Measurements from ENCODE around the gene TCL1B. TPM values are rescaled to one million over a fixed set of nuclear protein-coding genes. Genes with fewer than 3 reads are reported as not detected.

Gene TCL1B
- total RNA-seq, 4 donors from 2014 or later: not detected

DNA sequence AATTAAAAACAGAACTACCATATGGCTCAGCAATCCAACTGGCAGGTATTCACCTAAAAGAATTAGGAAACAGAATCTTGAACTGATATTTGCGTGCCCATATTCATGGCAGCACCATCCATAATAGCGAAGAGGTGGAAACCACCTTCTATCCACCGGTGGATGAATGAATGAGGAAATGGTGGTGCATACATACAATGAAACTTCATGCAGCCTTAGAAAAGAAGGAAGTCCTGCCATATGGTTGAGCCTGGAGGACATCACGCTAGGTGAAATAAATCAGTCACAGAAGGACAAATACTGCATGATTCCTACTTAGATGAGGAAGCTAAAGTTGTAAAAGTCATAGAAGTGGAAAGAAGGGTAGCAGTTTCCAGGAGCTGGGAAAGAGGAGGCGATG, 21.1 kb downstream of the TCL1B start:
- peaks cover 0 to 5% of the 10 kb centered on the region in 2 donors for H3K27me3 ChIP-seq
- no peaks in the 10 kb centered on the region for H3K36me3 ChIP-seq
- TF ChIP-seq, protein P1, sequence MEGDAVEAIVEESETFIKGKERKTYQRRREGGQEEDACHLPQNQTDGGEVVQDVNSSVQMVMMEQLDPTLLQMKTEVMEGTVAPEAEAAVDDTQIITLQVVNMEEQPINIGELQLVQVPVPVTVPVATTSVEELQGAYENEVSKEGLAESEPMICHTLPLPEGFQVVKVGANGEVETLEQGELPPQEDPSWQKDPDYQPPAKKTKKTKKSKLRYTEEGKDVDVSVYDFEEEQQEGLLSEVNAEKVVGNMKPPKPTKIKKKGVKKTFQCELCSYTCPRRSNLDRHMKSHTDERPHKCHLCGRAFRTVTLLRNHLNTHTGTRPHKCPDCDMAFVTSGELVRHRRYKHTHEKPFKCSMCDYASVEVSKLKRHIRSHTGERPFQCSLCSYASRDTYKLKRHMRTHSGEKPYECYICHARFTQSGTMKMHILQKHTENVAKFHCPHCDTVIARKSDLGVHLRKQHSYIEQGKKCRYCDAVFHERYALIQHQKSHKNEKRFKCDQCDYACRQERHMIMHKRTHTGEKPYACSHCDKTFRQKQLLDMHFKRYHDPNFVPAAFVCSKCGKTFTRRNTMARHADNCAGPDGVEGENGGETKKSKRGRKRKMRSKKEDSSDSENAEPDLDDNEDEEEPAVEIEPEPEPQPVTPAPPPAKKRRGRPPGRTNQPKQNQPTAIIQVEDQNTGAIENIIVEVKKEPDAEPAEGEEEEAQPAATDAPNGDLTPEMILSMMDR (IDR thresholded peaks at IDR 0.05): no peak
- TF ChIP-seq EP300 (IDR thresholded peaks at IDR 0.05): no peak
- TF ChIP-seq POLR2A (IDR thresholded peaks at IDR 0.05): no peak
- no peaks in the 10 kb centered on the region for H3K9me3 ChIP-seq
- H3K27ac ChIP-seq: no peak overlapping the region
- WGBS, 2 donors: 76 to 86% methylated on average over 5 of the region's 5 CpGs
- H3K4me3 ChIP-seq: no peak overlapping the region
- no peaks in the 10 kb centered on the region for H3K4me1 ChIP-seq
- DNase-seq (ENCODE audit: low spot score in 2 of 2): no peak

DNA sequence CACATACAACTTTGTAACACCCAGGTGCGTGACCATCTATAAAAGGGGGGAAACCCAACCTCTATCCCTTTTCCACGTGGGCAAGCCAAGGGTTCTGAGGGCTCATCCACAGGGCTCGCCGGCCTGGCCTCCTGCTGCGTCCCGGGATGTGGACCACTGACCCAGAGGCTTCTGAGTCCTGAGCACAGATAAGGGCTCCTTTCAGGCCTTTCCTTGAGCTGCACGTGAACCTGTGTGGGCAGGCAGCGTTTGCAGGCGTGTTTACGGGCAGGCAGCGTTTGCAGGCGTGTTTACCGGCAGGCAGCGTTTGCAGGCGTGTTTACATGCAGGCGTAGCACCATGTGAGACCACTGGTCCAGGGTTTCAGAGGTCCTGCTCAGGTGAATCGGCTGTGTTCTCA, 23.9 kb downstream of the TCL1B start:
- TF ChIP-seq POLR2A (IDR thresholded peaks at IDR 0.05) (no peak), EP300 (IDR thresholded peaks at IDR 0.05) (no peak)
- TF ChIP-seq, protein P1 (IDR thresholded peaks at IDR 0.05): no peak
- H3K4me3 ChIP-seq: no peak overlapping the region
- H3K36me3 ChIP-seq: no peaks in the 10 kb centered on the region
- peaks cover 0 to 9% of the 10 kb centered on the region in 2 donors for H3K27me3 ChIP-seq
- DNase-seq (ENCODE audit: low spot score in 2 of 2): no peak
- 86 to 87% methylated on average over 17 of the region's 17 CpGs for WGBS, 2 donors
- H3K27ac ChIP-seq: no peak overlapping the region
- H3K4me1 ChIP-seq: no peaks in the 10 kb centered on the region
- H3K9me3 ChIP-seq: peaks cover 0 to 8% (median 0%) of the 10 kb centered on the region in 4 donors

GRCh38 chr14:95711476-95712176, 25.4 kb downstream of the TCL1B start:
- H3K4me3 ChIP-seq: no peak overlapping the region

DNA sequence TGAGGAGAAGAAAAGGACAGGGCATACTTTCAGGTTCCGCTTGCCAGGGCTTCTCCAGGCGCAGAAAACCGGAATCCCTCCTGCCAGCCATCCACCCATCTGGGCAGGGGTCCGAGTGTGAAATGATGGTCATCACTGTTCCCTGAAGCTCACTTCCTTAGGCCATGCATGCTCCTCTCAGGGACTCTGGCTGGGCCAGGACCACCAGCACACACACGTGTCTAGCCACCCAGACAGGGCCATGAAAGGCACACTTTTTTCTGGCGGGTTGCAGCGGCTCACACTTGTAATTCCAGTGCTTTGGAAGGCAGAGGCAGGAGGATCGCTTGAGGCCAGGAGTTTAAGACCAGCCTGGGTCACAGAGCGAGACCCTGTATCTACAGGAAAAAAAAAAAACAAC, 26.2 kb downstream of the TCL1B start:
- H3K4me3 ChIP-seq: no peak overlapping the region
- H3K9me3 ChIP-seq: peaks cover 0 to 8% (median 0%) of the 10 kb centered on the region in 4 donors
- WGBS, 2 donors: 73 to 81% methylated on average over 9 of the region's 9 CpGs
- no peaks in the 10 kb centered on the region for H3K4me1 ChIP-seq
- H3K36me3 ChIP-seq: no peaks in the 10 kb centered on the region
- H3K27ac ChIP-seq: no peak overlapping the region
- TF ChIP-seq EP300 (IDR thresholded peaks at IDR 0.05) (no peak), POLR2A (IDR thresholded peaks at IDR 0.05) (no peak)
- TF ChIP-seq, protein P1 (IDR thresholded peaks at IDR 0.05): no peak
- H3K27me3 ChIP-seq: peaks cover 0 to 9% of the 10 kb centered on the region in 2 donors
- no peak for DNase-seq (ENCODE audit: low spot score in 2 of 2)

More at GRCh38 chr14:95711476-95712176, 25.4 kb downstream of the TCL1B start:
- peaks cover 0 to 8% (median 0%) of the 10 kb centered on the region in 4 donors for H3K9me3 ChIP-seq
- H3K36me3 ChIP-seq: no peaks in the 10 kb centered on the region
- peaks cover 0 to 9% of the 10 kb centered on the region in 2 donors for H3K27me3 ChIP-seq
- no peak for DNase-seq (ENCODE audit: low spot score in 2 of 2)
- TF ChIP-seq, protein P1 (IDR thresholded peaks at IDR 0.05): no peak
- no peak for TF ChIP-seq EP300 (IDR thresholded peaks at IDR 0.05)
- no peak for TF ChIP-seq POLR2A (IDR thresholded peaks at IDR 0.05)
- H3K4me1 ChIP-seq: no peaks in the 10 kb centered on the region
- WGBS, 2 donors: 70 to 85% methylated on average over 9 of the region's 9 CpGs
- H3K27ac ChIP-seq: no peak overlapping the region

- Histone ChIP-seq H3K27ac (no peak within 1 kb of the TSS), H3K4me3 (no peak within 1 kb of the TSS), H3K9me3 (peaks cover 0 to 8% (median 0%) of the 10 kb centered on the region in 4 donors), H3K27me3 (peaks cover 0 to 9% of the 10 kb centered on the region in 2 donors), H3K4me1 (no peaks in the 10 kb centered on the region), H3K36me3 (no peaks in the 10 kb centered on the region)
- WGBS, 2 donors: 71 to 78% methylated on average over 20 to 30 of the region's 47 CpGs
- DNase-seq (ENCODE audit: low spot score in 2 of 2): no peak
- no peak for TF ChIP-seq EP300 (IDR thresholded peaks at IDR 0.05)
- TF ChIP-seq, protein P1 (IDR thresholded peaks at IDR 0.05): no peak
- TF ChIP-seq POLR2A (IDR thresholded peaks at IDR 0.05): no peak
These were observed 27.6 kb downstream of the TCL1B start, which contains the start of gene TCL1A for GRCh38 chr14:95713596-95714371. TCL1A (minus strand) TSS chr14:95714125; CDS start chr14:95714066, 59 bp downstream.
